ENCODE data around the gene TGIF2.
"Not testable (repeated sequence)": the region's sequence is repeated elsewhere in the genome, so short reads cannot be mapped to it uniquely, and the experiment has no call there.

TGIF2 gene

GRCh38 chr20:36579996-36580545 is 6.7 kb downstream of the TGIF2 start:
- DNase-seq (ENCODE audit: low spot score) = no peak

DNA sequence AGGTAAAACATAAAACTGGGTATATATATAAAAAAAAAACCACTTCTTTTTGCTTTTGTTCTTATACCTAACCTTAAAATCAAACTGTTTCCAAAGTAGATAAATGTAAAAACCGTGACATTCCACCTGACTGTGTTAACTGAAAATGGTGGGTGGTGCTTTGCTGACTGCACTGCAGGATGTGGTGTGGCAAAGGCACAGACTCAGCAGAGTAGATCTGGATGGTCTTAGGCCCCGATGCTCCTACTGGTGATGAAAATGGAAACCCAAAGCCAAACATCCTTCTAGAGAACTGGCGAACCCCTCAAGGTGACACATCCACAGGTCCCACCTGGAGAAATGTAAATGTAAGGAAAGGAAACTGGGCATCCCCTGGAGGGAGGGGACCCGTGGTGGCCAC is 8.9 kb downstream of the TGIF2 start:
- no peak for DNase-seq (ENCODE audit: low spot score)

DNA sequence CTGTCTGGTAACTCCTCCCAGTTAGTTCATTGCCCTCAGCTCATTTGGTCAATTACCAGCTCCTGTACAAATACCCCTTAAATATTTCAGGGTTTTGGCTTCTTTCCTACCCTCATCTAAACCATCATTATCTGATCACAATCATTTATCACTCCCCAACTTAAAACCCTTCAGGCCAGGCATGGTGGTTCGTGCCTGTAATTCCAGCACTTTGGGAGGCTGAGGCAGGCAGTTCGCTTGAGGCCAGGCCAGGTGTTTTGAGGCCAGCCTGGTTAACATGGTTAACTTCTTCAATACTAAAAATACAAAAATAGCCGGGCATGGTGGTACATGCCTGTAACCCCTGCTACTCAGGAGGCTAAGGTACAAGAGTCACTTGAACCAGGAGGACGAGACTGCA is 9.4 kb downstream of the TGIF2 start:
- DNase-seq (ENCODE audit: low spot score) = no peak

DNA sequence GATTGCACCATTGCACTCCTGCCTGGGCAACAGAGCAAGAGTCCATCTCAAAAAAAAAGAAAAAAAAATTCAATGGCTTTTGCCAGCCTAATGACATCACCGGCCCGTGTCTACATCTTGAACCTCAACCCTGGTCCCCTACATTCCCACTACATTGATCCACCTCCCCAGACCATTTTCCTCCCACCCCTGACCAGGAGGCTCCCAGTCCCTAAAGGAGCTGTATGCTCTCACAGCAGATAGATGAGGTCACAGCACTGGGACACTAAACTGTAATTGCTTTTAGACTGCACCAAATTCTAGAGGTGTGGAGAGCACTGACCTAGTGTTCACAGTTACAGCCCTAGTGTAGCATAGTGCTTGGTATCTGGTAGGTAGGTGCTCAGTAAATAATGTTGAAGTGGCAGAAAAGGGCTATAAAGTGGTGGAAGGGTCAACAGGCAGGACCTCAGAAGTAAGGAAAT is 10.7 kb downstream of the TGIF2 start:
- no peak for DNase-seq (ENCODE audit: low spot score)

DNA sequence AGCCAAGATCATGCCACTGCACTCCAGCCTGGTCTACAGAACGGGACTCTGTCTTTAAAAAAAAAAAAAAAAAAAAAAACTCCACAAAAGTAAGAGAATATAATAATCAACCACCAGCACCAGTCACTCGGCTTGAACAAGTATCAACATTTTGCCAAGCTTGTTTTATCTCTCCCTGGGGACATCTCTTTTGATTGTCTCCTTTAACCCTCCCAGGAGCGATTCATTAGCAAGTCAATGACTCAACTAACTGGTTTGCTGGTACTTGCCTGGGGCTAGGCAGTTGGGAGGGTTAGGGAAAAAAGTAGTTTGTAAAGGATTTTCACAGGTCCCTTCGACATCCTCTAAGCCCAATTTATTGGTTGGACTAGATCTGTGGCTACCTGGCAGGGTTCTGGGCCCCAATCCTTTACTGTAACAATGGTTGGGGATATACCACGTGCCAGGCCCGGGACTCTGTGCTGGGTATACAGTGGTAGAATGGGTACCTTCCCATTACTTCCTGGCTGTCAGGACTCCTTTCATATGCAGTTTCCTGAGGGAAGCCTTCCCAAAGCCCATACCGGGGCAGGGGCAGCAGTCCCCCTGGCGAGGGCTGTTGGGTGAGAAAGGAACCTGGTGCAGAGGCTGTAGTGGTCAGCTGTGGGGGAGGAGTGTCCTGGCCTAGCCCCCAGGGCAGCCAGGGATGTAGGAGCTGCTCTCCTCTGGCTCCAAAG is 12.2 kb downstream of the TGIF2 start:
- no peak for DNase-seq (ENCODE audit: low spot score)

DNA sequence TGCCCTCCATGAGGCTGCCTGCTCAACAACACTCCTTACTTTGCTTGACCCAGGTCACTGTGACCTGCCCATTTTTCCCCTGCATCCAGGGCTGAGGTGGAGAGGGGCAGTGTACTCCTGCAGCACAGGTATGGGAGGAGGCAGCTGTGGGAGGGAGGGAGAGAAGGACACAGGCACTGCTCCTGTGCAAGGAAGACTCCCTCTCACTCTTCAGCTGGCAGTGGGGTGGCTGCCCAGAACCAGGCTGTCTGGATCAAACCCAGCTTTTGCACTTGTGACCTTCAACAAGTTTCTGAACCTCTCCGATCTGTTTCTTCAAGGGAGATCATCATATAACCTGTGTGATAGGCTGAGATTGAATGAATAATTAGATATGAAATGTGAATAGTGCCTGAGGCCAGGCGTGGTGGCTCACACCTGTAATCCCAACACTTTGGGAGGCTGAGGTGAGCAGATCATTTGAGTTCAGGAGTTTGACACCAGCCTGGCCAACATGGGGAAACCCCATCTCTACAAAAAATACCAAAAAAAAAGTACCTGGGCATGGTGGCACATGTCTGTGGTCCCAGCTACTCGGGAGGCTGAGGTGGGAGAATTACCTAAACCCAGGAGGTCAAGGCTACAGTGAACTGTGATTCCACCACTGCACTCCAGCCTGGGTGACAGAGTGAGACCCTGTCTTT is 14.1 kb downstream of the TGIF2 start:
- DNase-seq (ENCODE audit: low spot score) = no peak

GRCh38 chr20:36591281-36591680 is 17.9 kb downstream of the TGIF2 start:
- DNase-seq (ENCODE audit: low spot score) = no peak

GRCh38 chr20:36591854-36592641 is 18.7 kb downstream of the TGIF2 start:
- DNase-seq (ENCODE audit: low spot score) = no peak

DNA sequence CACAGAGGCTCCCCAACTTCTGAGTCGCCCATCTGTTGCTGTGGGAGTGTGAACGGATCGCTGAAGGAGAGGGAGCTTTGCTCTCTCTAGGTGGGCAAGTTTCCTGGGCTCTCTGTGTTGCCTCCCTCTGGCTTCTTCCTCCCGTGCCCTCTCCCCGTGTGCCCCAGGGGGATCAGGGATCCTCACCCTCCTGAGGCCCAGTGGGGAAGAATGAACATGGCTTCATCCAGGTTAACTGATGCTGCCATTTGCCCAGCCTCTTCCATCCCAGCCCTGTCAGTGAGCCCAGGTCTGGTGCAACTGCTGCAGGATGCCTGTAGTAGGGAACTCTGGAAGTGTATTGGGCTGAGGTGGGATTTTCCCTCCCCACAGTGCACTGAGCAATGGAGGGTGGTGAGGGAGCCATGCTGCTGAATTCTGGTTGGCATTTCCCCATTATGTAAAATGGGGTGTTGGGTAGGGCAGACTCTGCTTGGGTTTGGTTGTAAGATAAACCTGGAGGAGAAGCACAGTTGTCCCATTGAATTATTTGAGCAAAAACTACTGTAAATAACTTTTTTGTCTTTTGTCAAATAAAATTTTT is 20.0 kb downstream of the TGIF2 start:
- no peak for DNase-seq (ENCODE audit: low spot score)

- DNase-seq (ENCODE audit: low spot score) = no peak
These were observed 26.5 kb downstream of the TGIF2 start for GRCh38 chr20:36599912-36600345.

DNA sequence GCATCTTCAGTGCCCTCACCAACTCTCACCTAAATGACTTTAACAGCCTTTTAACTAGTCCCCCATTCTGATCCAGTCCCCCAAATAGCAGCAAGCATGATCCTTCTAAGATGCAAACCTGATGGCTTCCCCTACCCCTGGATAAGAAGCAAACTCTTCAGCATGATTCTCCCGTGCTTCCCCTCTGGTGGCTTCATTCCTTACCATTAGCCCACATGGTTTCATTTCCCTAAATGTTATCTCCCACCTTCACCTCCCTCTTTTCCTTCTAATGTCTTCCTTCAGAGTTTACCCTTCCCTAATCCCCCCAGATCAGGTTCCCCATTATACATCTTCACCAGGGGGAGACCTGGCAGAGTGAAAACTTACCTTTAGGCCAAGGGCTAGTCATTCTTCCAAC is 28.1 kb downstream of the TGIF2 start:
- no peak for DNase-seq (ENCODE audit: low spot score)

- no peak for DNase-seq (ENCODE audit: low spot score)
These were observed 31.6 kb downstream of the TGIF2 start for GRCh38 chr20:36604952-36605398.

GRCh38 chr20:36605399-36606157 is 32.2 kb downstream of the TGIF2 start, which contains the start of gene RAB5IF:
Gene RAB5IF (plus strand): TSS chr20:36605779. CDS start chr20:36605952, 173 bp downstream.
- DNase-seq (ENCODE audit: low spot score) = peak; percentile 95

DNA sequence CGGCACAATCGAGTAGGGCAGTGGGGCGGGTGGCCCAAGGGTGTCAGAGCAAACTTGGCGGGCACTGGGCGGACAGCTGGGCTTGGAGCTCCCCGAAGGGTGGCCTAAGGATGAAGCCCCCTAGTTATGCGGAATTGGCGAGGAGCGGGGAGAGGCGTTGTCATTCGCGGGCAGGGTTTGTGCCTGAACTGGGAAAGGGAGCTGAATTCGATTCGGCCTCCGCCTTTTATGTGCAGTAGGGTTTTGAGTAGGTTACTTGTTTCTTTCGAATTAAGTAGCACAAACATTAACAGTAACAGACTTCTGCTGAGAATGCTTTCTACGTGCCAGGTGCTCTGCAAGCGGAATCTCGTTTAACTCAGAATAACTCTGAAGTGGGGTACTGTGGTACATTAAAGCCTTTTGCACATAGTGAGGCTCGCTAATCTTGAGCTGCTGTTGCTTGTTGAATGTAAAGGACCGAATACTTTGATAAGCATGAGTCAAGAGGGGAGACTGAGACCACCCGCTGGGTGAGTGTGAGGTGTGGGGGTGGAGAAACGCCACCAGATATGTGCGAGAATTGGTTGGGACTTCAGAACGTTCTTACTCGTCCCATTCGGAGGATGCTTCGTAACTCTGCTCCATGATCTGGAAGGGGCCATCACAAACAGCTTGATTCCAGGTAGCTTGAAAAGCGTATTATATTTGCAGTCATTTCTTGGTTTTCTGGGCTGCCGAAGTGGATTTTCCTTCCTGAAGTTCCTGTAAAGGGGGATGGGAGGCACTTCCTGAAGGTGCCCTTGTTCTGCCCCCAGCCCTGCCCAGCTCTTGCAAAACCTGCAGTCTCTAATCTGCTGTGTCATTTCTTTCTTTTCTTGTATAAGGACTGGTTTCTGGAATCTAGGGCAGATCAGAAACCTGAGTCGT is 33.0 kb downstream of the TGIF2 start:
- DNase-seq (ENCODE audit: low spot score) = peak; percentile 38

DNA sequence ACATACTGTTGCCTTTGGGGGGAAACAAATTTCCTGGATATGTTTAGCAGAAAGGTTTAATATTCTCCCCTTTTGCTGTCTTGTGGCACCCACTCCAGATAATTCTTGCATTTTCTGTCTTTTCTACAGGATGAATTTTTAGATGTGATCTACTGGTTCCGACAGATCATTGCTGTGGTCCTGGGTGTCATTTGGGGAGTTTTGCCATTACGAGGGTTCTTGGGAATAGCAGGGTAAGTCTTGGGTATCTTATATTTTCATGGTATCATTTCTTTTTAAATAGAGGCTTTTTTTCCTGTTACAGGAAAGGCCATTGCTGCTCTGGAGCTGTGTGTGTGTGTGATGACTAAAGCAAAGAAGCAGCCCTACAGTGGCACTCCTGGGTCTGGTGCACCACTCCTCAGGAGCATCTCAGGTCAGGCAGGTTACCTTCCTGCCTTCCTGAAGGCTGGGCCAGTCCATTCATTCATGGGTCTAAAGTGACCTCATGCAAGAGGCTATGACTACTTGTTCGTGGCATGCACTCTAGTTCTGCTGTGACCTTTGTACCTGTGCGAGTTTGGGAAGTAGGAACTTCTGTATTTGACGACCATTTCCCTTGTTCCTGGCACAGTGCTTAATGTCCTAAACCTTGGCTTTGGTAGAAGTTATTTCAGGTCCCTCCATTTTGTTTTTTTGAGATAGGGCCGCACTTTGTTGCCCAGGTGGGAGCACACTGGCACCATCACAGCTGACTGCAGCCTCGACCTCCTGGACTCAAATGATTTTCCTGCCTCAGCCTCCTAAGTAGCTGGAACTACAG is 34.4 kb downstream of the TGIF2 start:
- DNase-seq (ENCODE audit: low spot score) = no peak

DNA sequence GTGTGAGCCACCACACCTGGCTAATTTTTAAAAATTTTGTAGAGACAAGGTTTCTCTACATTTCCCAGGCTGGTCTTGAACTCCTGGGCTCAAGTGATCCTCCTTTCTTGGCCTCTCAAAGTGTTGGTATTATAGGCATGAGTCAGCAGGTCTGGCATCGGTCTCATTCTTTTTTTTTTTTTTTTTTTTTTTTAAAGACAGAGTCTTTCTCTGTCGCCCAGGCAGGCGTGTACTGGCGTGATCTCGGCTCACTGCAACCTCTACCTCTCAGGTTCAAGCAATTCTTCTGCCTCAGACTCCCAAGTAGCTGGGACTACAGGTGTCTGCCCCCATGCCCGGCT is 35.0 kb downstream of the TGIF2 start:
- not testable (repeated sequence) for DNase-seq (ENCODE audit: low spot score)

DNA sequence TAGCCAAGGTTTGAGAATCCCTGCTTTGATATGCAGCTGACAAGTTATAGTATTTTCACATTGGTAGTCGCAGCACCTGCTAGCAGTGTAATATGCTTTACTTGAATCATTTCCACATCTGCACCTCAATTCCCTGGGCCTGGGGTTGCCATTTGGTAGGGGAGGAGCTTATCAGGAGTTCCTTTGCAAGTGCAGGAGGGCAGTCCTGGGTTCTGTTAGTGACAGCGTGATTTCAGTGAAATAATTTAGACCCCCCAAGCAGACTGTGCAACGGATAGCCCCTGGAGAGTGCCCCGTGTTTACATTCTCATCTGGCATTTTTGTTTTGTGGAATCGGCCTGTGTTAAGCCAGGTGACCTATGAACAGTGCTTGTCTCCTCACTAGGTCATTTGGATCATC is 38.2 kb downstream of the TGIF2 start:
- no peak for DNase-seq (ENCODE audit: low spot score)

- no peak for DNase-seq (ENCODE audit: low spot score)
These were observed 40.6 kb downstream of the TGIF2 start for GRCh38 chr20:36613974-36614373.

DNA sequence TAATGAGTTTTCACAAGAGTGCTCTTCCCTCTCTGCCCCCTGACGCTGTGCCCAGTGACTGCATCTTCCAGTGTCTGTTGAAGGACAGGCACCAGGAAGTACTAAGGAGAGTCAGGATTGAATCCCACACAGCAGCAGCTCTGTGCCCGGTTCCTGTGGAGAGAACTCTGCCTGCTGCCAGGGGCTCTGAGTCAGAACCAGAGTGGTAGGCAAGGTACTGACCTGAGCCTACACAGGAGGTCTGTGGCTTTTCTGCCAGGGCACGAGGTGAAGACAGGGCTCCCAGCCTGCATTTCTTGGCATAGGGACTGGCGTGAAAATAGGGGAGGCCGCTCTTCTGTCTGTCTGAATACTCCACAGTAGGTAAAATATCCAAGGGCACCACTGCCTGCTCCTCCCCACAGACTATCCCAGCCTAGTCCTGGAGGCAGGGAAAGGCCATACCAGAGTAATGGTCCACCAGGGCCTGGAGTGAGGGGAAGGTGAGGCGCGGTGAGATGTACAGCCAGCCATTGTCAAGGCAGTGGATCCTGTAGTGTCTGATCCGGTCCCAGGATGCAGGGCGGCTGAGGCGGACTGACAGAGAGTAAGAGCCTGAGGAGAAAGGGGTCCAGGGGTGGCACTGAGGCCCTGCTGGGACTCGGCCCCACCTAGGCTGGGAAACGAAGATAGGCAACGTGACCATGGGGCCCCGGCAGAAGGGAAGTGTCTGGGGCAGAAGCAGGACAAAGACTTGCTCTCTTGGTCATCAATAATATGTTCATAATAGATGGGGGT is 41.6 kb downstream of the TGIF2 start:
- DNase-seq (ENCODE audit: low spot score) = no peak
